H54 (cell line): ENCODE measurements around the gene TFPI2.

Source experiments
- DNase-seq: peaks from one replicate; pipeline ENCODE4 v3.0.0; 2011; ENCODE audit warnings: low spot score, mixed read lengths; ENCODE audit not compliant: insufficient read length
- FAIRE-seq: peaks from 3 replicates; lab custom pipeline; 2011; peaks lifted over from hg19 to GRCh38; lab: Jason Lieb, UNC
- POLR2A ChIP-seq: IDR thresholded peaks from 2 replicates; pipeline ENCODE4 v1.6.1; 2011; ENCODE audit warnings: low read depth, mild to moderate bottlenecking, low read length

The TFPI2 gene

GRCh38 chr7:93884541-93884940 is 6.0 kb downstream of the TFPI2 start:
- TF ChIP-seq POLR2A, result no peak
- FAIRE-seq (no peak), DNase-seq (no peak)

GRCh38 chr7:93883917-93884345 is 6.6 kb downstream of the TFPI2 start:
- FAIRE-seq (no peak), DNase-seq (no peak)
- no peak for TF ChIP-seq POLR2A

- DNase-seq (no peak), FAIRE-seq (no peak)
- TF ChIP-seq POLR2A, result no peak
Observed at GRCh38 chr7:93883078-93883916, 7.3 kb downstream of the TFPI2 start.

GRCh38 chr7:93882468-93882867 is 8.1 kb downstream of the TFPI2 start:
- DNase-seq (no peak), FAIRE-seq (no peak)
- TF ChIP-seq POLR2A, result no peak

- DNase-seq (no peak), FAIRE-seq (no peak)
- TF ChIP-seq POLR2A, result no peak
Observed at GRCh38 chr7:93879356-93879755, 11.2 kb downstream of the TFPI2 start.

GRCh38 chr7:93877742-93878141 is 12.8 kb downstream of the TFPI2 start:
- no peak for DNase-seq
- FAIRE-seq, result no peak
- no peak for TF ChIP-seq POLR2A

- FAIRE-seq, result no peak
- TF ChIP-seq POLR2A, result no peak
- DNase-seq, result no peak
Observed at GRCh38 chr7:93873998-93874574, 16.5 kb downstream of the TFPI2 start.

- TF ChIP-seq POLR2A, result no peak
- FAIRE-seq (no peak), DNase-seq (no peak)
Observed at GRCh38 chr7:93866886-93867285, 23.7 kb downstream of the TFPI2 start.

GRCh38 chr7:93862651-93863050 is 27.9 kb downstream of the TFPI2 start:
- TF ChIP-seq POLR2A, result no peak
- DNase-seq (no peak), FAIRE-seq (no peak)

- no peak for FAIRE-seq
- TF ChIP-seq POLR2A, result no peak
- no peak for DNase-seq
Observed at GRCh38 chr7:93861325-93861949, 29.1 kb downstream of the TFPI2 start.

GRCh38 chr7:93860261-93860660 is 30.3 kb downstream of the TFPI2 start:
- no peak for TF ChIP-seq POLR2A
- FAIRE-seq (no peak), DNase-seq (no peak)

GRCh38 chr7:93858857-93859256 is 31.7 kb downstream of the TFPI2 start:
- DNase-seq, result no peak
- FAIRE-seq, result no peak
- no peak for TF ChIP-seq POLR2A

GRCh38 chr7:93856323-93856722 is 34.2 kb downstream of the TFPI2 start:
- TF ChIP-seq POLR2A, result no peak
- DNase-seq, result no peak
- FAIRE-seq, result no peak

GRCh38 chr7:93855797-93856196 is 34.8 kb downstream of the TFPI2 start:
- FAIRE-seq, result no peak
- no peak for DNase-seq
- TF ChIP-seq POLR2A, result no peak
